GM20000 (cell line): Measurements from ENCODE around the gene LIAS.
A peak's percentile ranks its signal among the peaks of the same experiment; 100 is the strongest.

Source experiments
- DNase-seq: peaks from one replicate; pipeline ENCODE4 v3.0.0; 2012; ENCODE audit warnings: low spot score
- CTCF ChIP-seq: IDR thresholded peaks from 2 replicates; pipeline ENCODE4 v1.5.1; 2012; ENCODE audit warnings: mild to moderate bottlenecking, control low read depth; ENCODE audit errors: extremely low read depth, missing control alignments

Gene LIAS

GRCh38 chr4:39446842-39447573 is 11.8 kb upstream of the LIAS start:
- peak; percentile 30 for TF ChIP-seq CTCF
- peak; percentile 81 for DNase-seq

- TF ChIP-seq CTCF, result no peak
- DNase-seq, result no peak
Measured at GRCh38 chr4:39450618-39451017, 8.2 kb upstream of the LIAS start.

GRCh38 chr4:39451423-39452023 is 7.3 kb upstream of the LIAS start:
- TF ChIP-seq CTCF, result no peak
- no peak for DNase-seq

- no peak for DNase-seq
- no peak for TF ChIP-seq CTCF
Measured at GRCh38 chr4:39452153-39452859, 6.5 kb upstream of the LIAS start.

GRCh38 chr4:39452860-39453587 is 5.8 kb upstream of the LIAS start:
- TF ChIP-seq CTCF, result no peak
- no peak for DNase-seq

- DNase-seq, result no peak
- TF ChIP-seq CTCF, result no peak
Measured at GRCh38 chr4:39453738-39454137, 5.1 kb upstream of the LIAS start.
